Hepatocyte (in vitro differentiated cells): ENCODE measurements around the gene CHST8.

ENCODE experiments used
- CTCF ChIP-seq: fragments of 200-600 bp; sonication (generic); IDR thresholded peaks from 2 replicates; pipeline ENCODE4 v1.5.1; 2016; ENCODE audit warnings: antibody characterized with exemption, mild to moderate bottlenecking; ENCODE audit not compliant: poor library complexity
- EZH2 ChIP-seq: fragments of 200-600 bp; sonication (generic); IDR thresholded peaks from 2 replicates; pipeline ENCODE4 v1.6.1; 2016; ENCODE audit warnings: antibody characterized with exemption, mild to moderate bottlenecking, borderline replicate concordance
- EZH2phosphoT487 ChIP-seq: fragments of 200-600 bp; sonication (generic); IDR thresholded peaks from one replicate; pipeline ENCODE4 v1.6.1; 2018; ENCODE audit warnings: antibody characterized with exemption, mild to moderate bottlenecking, low read depth, moderate library complexity; ENCODE audit not compliant: unreplicated experiment, severe bottlenecking

GRCh38 chr19:33690378-33691029 lies 68.8 kb downstream of the CHST8 start:
- TF ChIP-seq CTCF (no peak), EZH2phosphoT487 (no peak), EZH2 (no peak)
